WTC11 (cell line): Measurements from ENCODE around the gene TMEM151A. TPM values are rescaled to one million over a fixed set of nuclear protein-coding genes. Genes with fewer than 3 reads are reported as not detected.

Experiments
- ATAC-seq: fragments of 200-7000 bp; cut with Tn5 transposase; 2 replicates; pipeline ENCODE4 v1.10.0; 2021; ENCODE audit warnings: mild to moderate bottlenecking, moderate library complexity
- CTCF ChIA-PET: fragments of 300-600 bp; sonication (Branson Sonifier 250); formaldehyde crosslinking; loops from one replicate; lab custom pipeline; 2021; ENCODE audit warnings: antibody characterized with exemption; lab: Charles Lee
- POLR2A ChIA-PET: fragments of 350-600 bp; sonication (Branson Sonifier 250); formaldehyde crosslinking; loops from one replicate; lab custom pipeline; 2021; ENCODE audit warnings: antibody characterized with exemption; lab: Charles Lee
- DNase-seq: peaks from one replicate; pipeline ENCODE4 v3.0.0; 2021; ENCODE audit warnings: low spot score
- H3K27ac Mint-ChIP-seq: 2 replicates; pipeline ENCODE4 v1.8.0; 2021; ENCODE audit warnings: mixed read lengths
- H3K27me3 Mint-ChIP-seq: 2 replicates; pipeline ENCODE4 v1.8.0; 2021; ENCODE audit warnings: low read depth, mild to moderate bottlenecking, moderate library complexity, mixed read lengths
- H3K36me3 Mint-ChIP-seq: 2 replicates; pipeline ENCODE4 v1.8.0; 2021; ENCODE audit warnings: mixed read lengths
- H3K4me1 Mint-ChIP-seq: 2 replicates; pipeline ENCODE4 v1.8.0; 2022; ENCODE audit warnings: mixed read lengths
- H3K4me3 Mint-ChIP-seq: 2 replicates; pipeline ENCODE4 v1.8.0; 2021; ENCODE audit warnings: mild to moderate bottlenecking, moderate library complexity, mixed read lengths
- H3K9me3 Mint-ChIP-seq: 2 replicates; pipeline ENCODE4 v1.8.0; 2021; ENCODE audit warnings: mixed read lengths
- AFF4 ChIP-seq: sonication (generic); formaldehyde crosslinking; IDR thresholded peaks from 2 replicates; pipeline ENCODE4 v1.8.1; 2023; ENCODE audit warnings: mild to moderate bottlenecking, missing genetic modification reagents, borderline replicate concordance
- CTCF ChIP-seq: fragments of 200-600 bp; IDR thresholded peaks from 2 replicates; pipeline ENCODE4 v1.8.0; 2022; ENCODE audit warnings: antibody characterized with exemption
- E2F1 ChIP-seq: sonication (generic); formaldehyde crosslinking; IDR thresholded peaks from 2 replicates; pipeline ENCODE4 v1.8.0; 2022; ENCODE audit warnings: mild to moderate bottlenecking, missing genetic modification reagents
- GTF2I ChIP-seq: fragments of 250-450 bp; sonication (Bioruptor Pico); conservative IDR thresholded peaks from 2 replicates; pipeline ENCODE4 v1.4.0; 2021; ENCODE audit warnings: mild to moderate bottlenecking
- RELA ChIP-seq: sonication (generic); formaldehyde crosslinking; IDR thresholded peaks from 2 replicates; pipeline ENCODE4 v1.8.1; 2022; ENCODE audit warnings: missing genetic modification reagents, mild to moderate bottlenecking, borderline replicate concordance
- SP1 ChIP-seq: sonication (generic); formaldehyde crosslinking; conservative IDR thresholded peaks from 2 replicates; pipeline ENCODE4 v1.8.1; 2022; ENCODE audit warnings: missing genetic modification reagents
- ZNF416 ChIP-seq: fragments of 250-450 bp; sonication (Bioruptor Pico); IDR thresholded peaks from 2 replicates; pipeline ENCODE4 v1.9.0; 2021; ENCODE audit warnings: mild to moderate bottlenecking, inconsistent platforms
- ZNF671 ChIP-seq: fragments of 250-450 bp; sonication (Bioruptor Pico); IDR thresholded peaks from 2 replicates; pipeline ENCODE4 v1.8.0; 2021; ENCODE audit warnings: mild to moderate bottlenecking
- total RNA-seq: library from RNA; stranded (reverse); gene quantifications from 3 replicates; pipeline ENCODE4 v1.2.3, GENCODE V29; 2021
- TF ChIP-seq, protein P1 (sequence below): sonication (generic); formaldehyde crosslinking; IDR thresholded peaks from 2 replicates; pipeline ENCODE4 v1.8.1; 2023; ENCODE audit warnings: mild to moderate bottlenecking, missing genetic modification reagents, moderate library complexity
- TF ChIP-seq, protein P2 (sequence below): sonication (generic); formaldehyde crosslinking; IDR thresholded peaks from 2 replicates; pipeline ENCODE4 v1.8.0; 2022; ENCODE audit warnings: mild to moderate bottlenecking, missing genetic modification reagents
- TF ChIP-seq, protein P3 (sequence below): fragments of 250-450 bp; sonication (Bioruptor Pico); conservative IDR thresholded peaks from 2 replicates; pipeline ENCODE4 v1.9.0; 2021; ENCODE audit warnings: mild to moderate bottlenecking
- TF ChIP-seq, protein P4 (sequence below): sonication (generic); formaldehyde crosslinking; conservative IDR thresholded peaks from 2 replicates; pipeline ENCODE4 v1.8.1; 2022; ENCODE audit warnings: mild to moderate bottlenecking, missing genetic modification reagents
- TF ChIP-seq, protein P5 (sequence below): fragments of 250-450 bp; sonication (Bioruptor Pico); IDR thresholded peaks from 2 replicates; pipeline ENCODE4 v1.9.0; 2021; ENCODE audit warnings: mild to moderate bottlenecking

The TMEM151A gene
- total RNA-seq, 1 experiment from 2014 or later = 2.2 TPM

- H3K27me3 Mint-ChIP-seq = peaks cover 2% of the 10 kb centered on the region; the same call in 1 of the 2 replicates
- POLR2A ChIA-PET = no interaction called here
Observed at GRCh38 chr11:66299186-66299585, 7.5 kb downstream of the TMEM151A start.

DNA sequence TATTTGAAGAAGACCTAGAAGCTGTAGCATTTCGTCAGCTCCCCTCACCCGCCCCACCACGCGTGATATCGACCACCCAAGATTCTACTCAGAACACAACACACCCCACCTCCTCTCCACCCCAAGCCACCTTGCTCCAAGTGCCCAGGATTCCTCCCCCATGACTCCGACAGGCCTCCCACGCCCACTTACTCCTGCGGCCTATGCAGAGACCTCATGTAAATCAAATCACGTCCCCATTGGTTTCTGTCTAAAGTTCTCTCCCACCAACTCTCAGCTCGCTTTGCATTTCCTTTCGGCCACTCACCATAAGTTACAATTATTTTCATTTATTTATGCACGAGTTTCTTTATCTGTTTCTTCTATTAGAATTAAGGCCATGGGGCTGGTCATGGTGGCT lies 11.0 kb downstream of the TMEM151A start:
- POLR2A ChIA-PET = no interaction called here
- DNase-seq = no peak
- H3K4me1 Mint-ChIP-seq = peaks cover under 1% of the 10 kb centered on the region; the same call in 1 of the 2 replicates
- no peak overlapping the region for H3K27ac Mint-ChIP-seq
- no peak for ATAC-seq
- no peaks in the 10 kb centered on the region for H3K9me3 Mint-ChIP-seq
- CTCF ChIA-PET = interaction anchor here (1.0 to 7.3 kb wide), 3 partner anchors 10 to 23 kb away, joined by 3 to 79 read pairs (median 5); no protein-coding TSS in a partner anchor
- H3K4me3 Mint-ChIP-seq = no peak overlapping the region
- peaks cover 4% of the 10 kb centered on the region for H3K27me3 Mint-ChIP-seq
- H3K36me3 Mint-ChIP-seq = no peaks in the 10 kb centered on the region
- TF ChIP-seq, protein P1, sequence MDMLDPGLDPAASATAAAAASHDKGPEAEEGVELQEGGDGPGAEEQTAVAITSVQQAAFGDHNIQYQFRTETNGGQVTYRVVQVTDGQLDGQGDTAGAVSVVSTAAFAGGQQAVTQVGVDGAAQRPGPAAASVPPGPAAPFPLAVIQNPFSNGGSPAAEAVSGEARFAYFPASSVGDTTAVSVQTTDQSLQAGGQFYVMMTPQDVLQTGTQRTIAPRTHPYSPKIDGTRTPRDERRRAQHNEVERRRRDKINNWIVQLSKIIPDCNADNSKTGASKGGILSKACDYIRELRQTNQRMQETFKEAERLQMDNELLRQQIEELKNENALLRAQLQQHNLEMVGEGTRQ (CRISPR knock-in tag) = no peak
- TF ChIP-seq, protein P2, sequence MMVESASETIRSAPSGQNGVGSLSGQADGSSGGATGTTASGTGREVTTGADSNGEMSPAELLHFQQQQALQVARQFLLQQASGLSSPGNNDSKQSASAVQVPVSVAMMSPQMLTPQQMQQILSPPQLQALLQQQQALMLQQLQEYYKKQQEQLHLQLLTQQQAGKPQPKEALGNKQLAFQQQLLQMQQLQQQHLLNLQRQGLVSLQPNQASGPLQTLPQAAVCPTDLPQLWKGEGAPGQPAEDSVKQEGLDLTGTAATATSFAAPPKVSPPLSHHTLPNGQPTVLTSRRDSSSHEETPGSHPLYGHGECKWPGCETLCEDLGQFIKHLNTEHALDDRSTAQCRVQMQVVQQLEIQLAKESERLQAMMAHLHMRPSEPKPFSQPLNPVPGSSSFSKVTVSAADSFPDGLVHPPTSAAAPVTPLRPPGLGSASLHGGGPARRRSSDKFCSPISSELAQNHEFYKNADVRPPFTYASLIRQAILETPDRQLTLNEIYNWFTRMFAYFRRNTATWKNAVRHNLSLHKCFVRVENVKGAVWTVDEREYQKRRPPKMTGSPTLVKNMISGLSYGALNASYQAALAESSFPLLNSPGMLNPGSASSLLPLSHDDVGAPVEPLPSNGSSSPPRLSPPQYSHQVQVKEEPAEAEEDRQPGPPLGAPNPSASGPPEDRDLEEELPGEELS (CRISPR knock-in tag) = no peak
- no peak for TF ChIP-seq CTCF
- TF ChIP-seq, protein P3, sequence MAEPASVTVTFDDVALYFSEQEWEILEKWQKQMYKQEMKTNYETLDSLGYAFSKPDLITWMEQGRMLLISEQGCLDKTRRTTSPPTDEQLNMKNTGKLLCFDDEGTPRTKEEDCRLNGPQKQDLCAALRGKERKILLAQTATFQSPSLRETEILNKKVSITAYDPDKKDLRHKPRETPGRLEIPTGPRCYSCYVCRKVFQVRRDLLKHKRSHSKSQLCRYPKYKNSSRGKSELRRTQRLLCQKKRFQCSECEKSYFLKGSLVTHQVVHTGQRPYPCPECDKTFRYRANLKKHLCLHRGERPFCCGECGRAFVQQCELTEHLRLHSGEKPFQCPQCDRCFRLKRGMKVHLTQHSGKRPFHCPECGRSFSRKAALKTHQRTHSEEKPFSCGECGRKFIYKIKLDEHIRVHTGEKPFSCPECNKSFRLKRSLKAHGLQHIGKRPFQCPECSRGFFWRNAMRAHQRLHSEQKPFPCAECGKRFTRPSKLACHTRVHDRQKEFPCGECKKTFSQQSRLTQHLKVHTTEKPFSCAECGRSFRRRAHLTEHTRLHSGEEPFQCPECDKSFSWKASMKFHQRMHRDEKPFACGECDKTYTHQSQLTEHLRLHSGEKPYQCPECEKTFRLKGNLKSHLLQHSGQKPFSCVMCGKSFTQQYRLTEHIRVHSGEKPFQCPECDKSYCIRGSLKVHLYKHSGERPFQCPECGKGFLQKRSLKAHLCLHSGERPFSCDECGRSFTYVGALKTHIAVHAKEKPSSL (CRISPR knock-in tag) = no peak
- TF ChIP-seq, protein P4, sequence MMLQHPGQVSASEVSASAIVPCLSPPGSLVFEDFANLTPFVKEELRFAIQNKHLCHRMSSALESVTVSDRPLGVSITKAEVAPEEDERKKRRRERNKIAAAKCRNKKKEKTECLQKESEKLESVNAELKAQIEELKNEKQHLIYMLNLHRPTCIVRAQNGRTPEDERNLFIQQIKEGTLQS (CRISPR knock-in tag) = no peak
- TF ChIP-seq ZNF416 (CRISPR knock-in tag) = no peak
- TF ChIP-seq GTF2I = no peak
- TF ChIP-seq RELA (CRISPR knock-in tag) = no peak

More at GRCh38 chr11:66299186-66299585, 7.5 kb downstream of the TMEM151A start:
- Mint-ChIP-seq H3K4me1 (peaks cover 5% of the 10 kb centered on the region), H3K9me3 (no peaks in the 10 kb centered on the region), H3K27ac (no peak overlapping the region), H3K4me3 (no peak overlapping the region), H3K36me3 (no peaks in the 10 kb centered on the region)
- CTCF ChIA-PET = interaction anchor here (1.1 to 7.3 kb wide), 3 partner anchors 13 to 71 kb away, joined by 3 to 79 read pairs (median 5); no protein-coding TSS in a partner anchor
- TF ChIP-seq AFF4 = no peak
- TF ChIP-seq, protein P5, sequence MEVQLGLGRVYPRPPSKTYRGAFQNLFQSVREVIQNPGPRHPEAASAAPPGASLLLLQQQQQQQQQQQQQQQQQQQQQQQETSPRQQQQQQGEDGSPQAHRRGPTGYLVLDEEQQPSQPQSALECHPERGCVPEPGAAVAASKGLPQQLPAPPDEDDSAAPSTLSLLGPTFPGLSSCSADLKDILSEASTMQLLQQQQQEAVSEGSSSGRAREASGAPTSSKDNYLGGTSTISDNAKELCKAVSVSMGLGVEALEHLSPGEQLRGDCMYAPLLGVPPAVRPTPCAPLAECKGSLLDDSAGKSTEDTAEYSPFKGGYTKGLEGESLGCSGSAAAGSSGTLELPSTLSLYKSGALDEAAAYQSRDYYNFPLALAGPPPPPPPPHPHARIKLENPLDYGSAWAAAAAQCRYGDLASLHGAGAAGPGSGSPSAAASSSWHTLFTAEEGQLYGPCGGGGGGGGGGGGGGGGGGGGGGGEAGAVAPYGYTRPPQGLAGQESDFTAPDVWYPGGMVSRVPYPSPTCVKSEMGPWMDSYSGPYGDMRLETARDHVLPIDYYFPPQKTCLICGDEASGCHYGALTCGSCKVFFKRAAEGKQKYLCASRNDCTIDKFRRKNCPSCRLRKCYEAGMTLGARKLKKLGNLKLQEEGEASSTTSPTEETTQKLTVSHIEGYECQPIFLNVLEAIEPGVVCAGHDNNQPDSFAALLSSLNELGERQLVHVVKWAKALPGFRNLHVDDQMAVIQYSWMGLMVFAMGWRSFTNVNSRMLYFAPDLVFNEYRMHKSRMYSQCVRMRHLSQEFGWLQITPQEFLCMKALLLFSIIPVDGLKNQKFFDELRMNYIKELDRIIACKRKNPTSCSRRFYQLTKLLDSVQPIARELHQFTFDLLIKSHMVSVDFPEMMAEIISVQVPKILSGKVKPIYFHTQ = no peak
- no peak for TF ChIP-seq E2F1 (CRISPR knock-in tag)
- no peak for TF ChIP-seq SP1 (CRISPR knock-in tag)
- TF ChIP-seq ZNF671 (CRISPR knock-in tag) = no peak
- DNase-seq = no peak
- no peak for ATAC-seq
